GM23248 (cell line): Measurements from ENCODE around the gene OBI1.

Experiments
- EZH2 ChIP-seq: fragments of 200-600 bp; sonication (generic); IDR thresholded peaks from 2 replicates; pipeline ENCODE4 v1.6.1; 2018; ENCODE audit warnings: antibody characterized with exemption, mild to moderate bottlenecking; ENCODE audit not compliant: insufficient read depth, poor library complexity, severe bottlenecking
- EZH2phosphoT487 ChIP-seq: fragments of 200-600 bp; sonication (generic); IDR thresholded peaks from 2 replicates; pipeline ENCODE4 v1.6.1; 2018; ENCODE audit warnings: antibody characterized with exemption, moderate library complexity, mild to moderate bottlenecking, low read depth; ENCODE audit not compliant: insufficient read depth

GRCh38 chr13:78594456-78594975 is 64.4 kb downstream of the OBI1 start:
- TF ChIP-seq EZH2, result no peak
- TF ChIP-seq EZH2phosphoT487, result no peak
